Measurements from ENCODE around the gene RNF138.

- TF ChIP-seq CTCF (IDR thresholded peaks at IDR 0.05): no peak
- TF ChIP-seq POLR2A (IDR thresholded peaks at IDR 0.05): no peak
Observed at GRCh38 chr18:32060026-32060425, 31.6 kb upstream of the RNF138 start.
